Mesodermal cell (in vitro differentiated cells): ENCODE results near the gene GEMIN7.

Source experiments
- H3K27ac ChIP-seq: 2 replicates; pipeline ENCODE4 v1.7.0; 2013; ENCODE audit warnings: mild to moderate bottlenecking, low read depth, low read length, moderate library complexity; ENCODE audit not compliant: severe bottlenecking
- H3K36me3 ChIP-seq: 2 replicates; pipeline ENCODE4 v1.7.1; 2013; ENCODE audit warnings: mild to moderate bottlenecking, low read length, moderate library complexity; ENCODE audit not compliant: control insufficient read depth, insufficient read depth
- H3K4me1 ChIP-seq: one replicate; pipeline ENCODE4 v1.7.1; 2013; ENCODE audit warnings: mild to moderate bottlenecking, low read length; ENCODE audit not compliant: insufficient read depth, control insufficient read depth, poor library complexity, severe bottlenecking
- H3K4me3 ChIP-seq: 2 replicates; pipeline ENCODE4 v1.7.0; 2013; ENCODE audit warnings: low read length, control low read depth, mild to moderate bottlenecking; ENCODE audit not compliant: insufficient read depth, poor library complexity, severe bottlenecking; ENCODE audit errors: extremely low read depth
- H3K9me3 ChIP-seq: 2 replicates; pipeline ENCODE4 v1.7.1; 2013; ENCODE audit warnings: mild to moderate bottlenecking, low read length, moderate library complexity; ENCODE audit not compliant: control insufficient read depth
- whole genome bisulfite sequencing, 2 experiments: methylation state at CpG; one replicate each; pipeline ENCODE4 v1.1.5; 2013; ENCODE audit warnings: missing lambda C conversion rate in 2 of 2; ENCODE audit not compliant: insufficient coverage in 2 of 2; 5-methylcytosine and 5-hydroxymethylcytosine counted together

The GEMIN7 gene

DNA sequence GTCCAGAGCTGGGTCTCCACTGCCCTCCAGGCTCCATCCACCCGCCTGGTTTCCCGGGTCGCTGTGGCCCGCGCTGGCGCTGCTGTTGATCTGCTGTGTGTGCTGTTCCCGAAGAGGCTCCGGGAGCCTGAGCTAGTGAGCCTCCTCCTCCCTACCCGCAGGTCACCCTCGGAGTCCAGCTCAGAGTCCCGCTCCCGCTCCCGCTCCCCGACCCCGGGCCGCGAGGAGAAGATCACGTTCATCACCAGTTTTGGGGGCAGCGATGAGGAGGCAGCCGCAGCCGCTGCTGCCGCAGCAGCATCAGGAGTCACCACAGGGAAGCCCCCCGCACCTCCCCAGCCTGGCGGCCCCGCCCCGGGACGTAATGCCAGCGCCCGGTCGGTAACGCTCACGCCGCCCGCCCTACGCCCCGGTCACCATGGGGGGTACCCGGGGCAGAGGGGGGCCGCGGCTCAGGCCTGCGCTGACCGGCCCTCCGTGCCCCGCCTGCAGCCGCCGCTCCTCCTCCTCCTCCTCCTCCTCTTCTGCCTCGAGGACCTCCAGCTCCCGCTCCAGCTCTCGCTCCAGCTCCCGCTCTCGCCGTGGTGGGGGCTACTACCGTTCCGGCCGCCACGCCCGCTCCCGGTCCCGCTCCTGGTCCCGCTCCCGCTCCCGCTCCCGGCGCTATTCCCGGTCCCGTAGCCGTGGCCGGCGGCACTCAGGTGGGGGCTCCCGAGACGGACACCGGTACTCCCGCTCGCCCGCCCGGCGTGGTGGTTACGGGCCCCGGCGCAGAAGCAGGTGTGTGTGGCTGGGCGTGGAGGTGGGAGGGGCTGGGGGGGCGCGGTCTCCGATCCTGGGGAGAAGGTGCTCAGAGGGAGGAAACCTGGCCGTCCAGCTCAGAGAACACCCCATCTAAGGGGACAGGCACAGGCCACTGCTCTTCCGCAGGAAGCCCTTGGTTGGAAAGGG is 14.9 kb upstream of the GEMIN7 start:
- H3K36me3 ChIP-seq = peaks cover 88% of the 10 kb centered on the region

DNA sequence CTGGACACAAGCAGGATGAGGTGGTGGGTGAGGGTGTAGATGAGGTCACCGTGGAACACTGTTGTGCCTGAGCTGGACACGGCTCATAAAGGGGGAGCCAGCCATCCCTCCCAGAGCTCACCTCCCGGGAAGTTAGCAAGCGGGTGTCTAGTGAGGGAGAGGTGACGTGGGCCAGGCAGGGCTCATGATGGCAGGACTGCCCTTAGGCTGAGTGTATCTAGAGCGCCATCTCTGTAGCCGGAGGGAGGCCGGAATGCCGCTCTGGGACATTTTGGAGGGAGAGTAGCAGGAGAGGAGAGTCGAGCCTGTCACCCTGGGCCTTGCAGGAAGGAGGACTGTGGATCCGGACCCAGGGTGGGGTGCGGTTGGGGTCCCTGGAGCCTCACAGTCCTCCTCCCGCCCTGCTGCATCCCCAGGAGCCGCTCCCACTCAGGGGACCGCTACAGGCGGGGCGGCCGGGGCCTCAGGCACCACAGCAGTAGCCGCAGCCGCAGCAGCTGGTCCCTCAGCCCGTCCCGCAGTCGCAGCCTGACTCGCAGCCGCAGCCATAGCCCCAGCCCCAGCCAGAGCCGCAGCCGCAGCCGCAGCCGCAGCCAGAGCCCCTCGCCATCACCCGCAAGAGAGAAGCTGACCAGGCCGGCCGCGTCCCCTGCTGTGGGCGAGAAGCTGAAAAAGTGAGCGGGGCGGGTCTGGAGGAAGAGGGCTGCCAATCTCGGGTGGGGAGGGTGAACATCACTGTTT is 12.0 kb upstream of the GEMIN7 start:
- 93 to 95% methylated on average over 30 to 38 of the region's 38 CpGs for WGBS, 2 experiments
- Histone ChIP-seq H3K4me1 (no peaks in the 10 kb centered on the region), H3K36me3 (peaks cover 87% of the 10 kb centered on the region), H3K4me3 (no peak overlapping the region), H3K9me3 (no peaks in the 10 kb centered on the region), H3K27ac (no peak overlapping the region)

More for the DNA sequence above, 14.9 kb upstream of the GEMIN7 start:
- H3K9me3 ChIP-seq = no peaks in the 10 kb centered on the region
- H3K27ac ChIP-seq = no peak overlapping the region
- WGBS, 2 experiments = 97 to 98% methylated on average over 76 to 79 of the region's 85 CpGs
- peaks cover 2% of the 10 kb centered on the region for H3K4me1 ChIP-seq
- no peak overlapping the region for H3K4me3 ChIP-seq

DNA sequence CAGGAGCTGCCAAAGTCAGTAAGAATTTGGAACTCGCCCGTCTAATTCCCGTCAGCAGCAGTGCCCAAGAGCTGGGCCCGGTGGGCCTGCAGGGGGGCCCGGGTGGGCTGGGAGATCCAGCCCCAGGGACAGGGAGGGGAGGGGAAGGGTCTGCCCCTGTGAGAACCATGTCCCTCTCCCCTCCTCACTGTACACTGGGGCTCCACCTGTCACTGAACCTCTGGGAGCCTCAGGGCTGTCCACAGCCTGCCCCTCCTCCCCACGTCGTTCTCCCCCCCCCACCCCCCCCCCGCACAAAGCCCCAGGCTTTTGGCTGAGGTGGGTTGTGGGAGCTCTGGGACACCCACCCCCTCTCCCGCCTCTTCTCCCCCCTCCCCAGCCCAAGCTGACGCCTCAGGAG is 11.0 kb upstream of the GEMIN7 start:
- H3K4me3 ChIP-seq = no peak overlapping the region
- no peaks in the 10 kb centered on the region for H3K4me1 ChIP-seq
- WGBS, 2 experiments = 77 to 100% methylated on average over 4 to 5 of the region's 10 CpGs
- peaks cover 77% of the 10 kb centered on the region for H3K36me3 ChIP-seq
- no peak overlapping the region for H3K27ac ChIP-seq
- H3K9me3 ChIP-seq = no peaks in the 10 kb centered on the region

- WGBS, 2 experiments = 75 to 80% methylated on average over 7 to 11 of the region's 13 CpGs
- no peak overlapping the region for H3K4me3 ChIP-seq
- H3K27ac ChIP-seq = no peak overlapping the region
- H3K9me3 ChIP-seq = no peaks in the 10 kb centered on the region
- H3K36me3 ChIP-seq = peaks cover 67% of the 10 kb centered on the region
- no peaks in the 10 kb centered on the region for H3K4me1 ChIP-seq
These were observed 10.0 kb upstream of the GEMIN7 start for GRCh38 chr19:45069056-45069455.

- no peak overlapping the region for H3K27ac ChIP-seq
- WGBS, 2 experiments = 98 to 100% methylated on average over 5 of the region's 6 CpGs
- H3K4me3 ChIP-seq = no peak overlapping the region
- no peaks in the 10 kb centered on the region for H3K4me1 ChIP-seq
- no peaks in the 10 kb centered on the region for H3K9me3 ChIP-seq
- H3K36me3 ChIP-seq = peaks cover 57% of the 10 kb centered on the region
These were observed 8.8 kb upstream of the GEMIN7 start for GRCh38 chr19:45070214-45070613.

GRCh38 chr19:45070861-45071544 is 8.1 kb upstream of the GEMIN7 start:
- H3K27ac ChIP-seq = no peak overlapping the region
- no peak overlapping the region for H3K4me3 ChIP-seq
- H3K4me1 ChIP-seq = no peaks in the 10 kb centered on the region
- 94 to 96% methylated on average over 12 to 17 of the region's 19 CpGs for WGBS, 2 experiments
- H3K36me3 ChIP-seq = peaks cover 49% of the 10 kb centered on the region
- no peaks in the 10 kb centered on the region for H3K9me3 ChIP-seq

DNA sequence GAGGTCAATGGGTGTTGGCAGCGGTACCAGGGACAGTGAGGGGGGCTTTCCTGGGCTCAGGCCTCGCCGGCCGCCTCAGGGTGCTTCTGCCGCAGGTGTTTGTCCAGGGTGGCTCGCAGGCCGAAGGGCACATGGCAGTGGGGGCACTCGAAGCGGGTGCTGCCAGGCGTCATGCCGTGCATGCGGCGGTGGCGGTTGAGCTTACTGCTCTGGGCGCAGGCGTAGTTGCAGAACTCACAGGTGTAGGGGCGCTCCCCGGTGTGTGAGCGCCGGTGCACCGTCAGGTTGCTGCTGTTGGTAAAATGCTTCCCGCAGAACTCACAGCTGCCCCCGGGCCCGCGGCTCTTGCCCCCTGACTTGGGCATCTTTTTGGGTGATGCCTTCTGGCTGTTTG is 7.5 kb upstream of the GEMIN7 start:
- 94 to 97% methylated on average over 25 of the region's 25 CpGs for WGBS, 2 experiments
- H3K36me3 ChIP-seq = peaks cover 46% of the 10 kb centered on the region

GRCh38 chr19:45071969-45072790 is 6.9 kb upstream of the GEMIN7 start:
- Histone ChIP-seq H3K36me3 (peaks cover 40% of the 10 kb centered on the region), H3K4me1 (peaks cover 5% of the 10 kb centered on the region), H3K27ac (no peak overlapping the region), H3K9me3 (no peaks in the 10 kb centered on the region), H3K4me3 (no peak overlapping the region)
- WGBS, 2 experiments = 93 to 96% methylated on average over 12 to 30 of the region's 34 CpGs

More for the DNA sequence above, 7.5 kb upstream of the GEMIN7 start:
- H3K4me1 ChIP-seq = peaks cover 2% of the 10 kb centered on the region
- H3K4me3 ChIP-seq = no peak overlapping the region
- no peak overlapping the region for H3K27ac ChIP-seq
- H3K9me3 ChIP-seq = no peaks in the 10 kb centered on the region

DNA sequence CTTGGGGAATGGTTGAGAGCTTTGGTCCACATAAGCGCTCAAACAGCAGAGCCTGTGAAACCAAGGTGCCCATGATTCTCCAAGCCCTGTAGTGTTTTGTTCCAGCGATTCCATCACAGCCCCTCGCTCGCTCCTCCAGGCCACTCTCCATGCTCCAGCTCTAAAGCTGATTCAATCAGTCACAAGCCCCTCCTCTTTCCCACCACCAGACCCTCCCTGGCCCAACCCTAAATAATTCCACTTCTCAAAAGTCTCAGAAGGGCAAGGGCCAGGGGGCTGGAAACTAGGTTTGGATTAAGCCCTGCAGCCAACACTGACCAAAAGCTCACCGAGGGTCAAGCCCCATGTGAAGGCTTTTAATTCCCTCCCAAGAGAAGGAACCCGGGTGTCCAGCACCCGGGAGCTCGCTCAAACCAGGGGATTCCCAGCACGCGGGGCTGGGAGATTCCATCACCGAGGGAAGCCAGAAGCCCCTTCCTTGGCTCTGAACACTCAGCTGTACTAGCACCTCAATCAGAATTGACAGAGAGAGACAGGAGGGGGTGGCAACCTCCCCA is 4.2 kb upstream of the GEMIN7 start:
- Histone ChIP-seq H3K36me3 (peaks cover 21% of the 10 kb centered on the region), H3K4me1 (peaks cover 5% of the 10 kb centered on the region), H3K27ac (peak overlapping the region; percentile 24), H3K9me3 (no peaks in the 10 kb centered on the region), H3K4me3 (peak overlapping the region; percentile 19)
- WGBS, 2 experiments = 36 to 39% methylated on average over 7 to 11 of the region's 11 CpGs
